GM12874 (cell line): ENCODE results near the gene NUTF2.

ENCODE experiments used
- CTCF ChIP-seq: IDR thresholded peaks from 2 replicates; pipeline ENCODE4 v1.5.1; 2011; ENCODE audit warnings: low read depth, mild to moderate bottlenecking, control low read depth, low read length, moderate library complexity; ENCODE audit not compliant: insufficient read depth

NUTF2 gene

DNA sequence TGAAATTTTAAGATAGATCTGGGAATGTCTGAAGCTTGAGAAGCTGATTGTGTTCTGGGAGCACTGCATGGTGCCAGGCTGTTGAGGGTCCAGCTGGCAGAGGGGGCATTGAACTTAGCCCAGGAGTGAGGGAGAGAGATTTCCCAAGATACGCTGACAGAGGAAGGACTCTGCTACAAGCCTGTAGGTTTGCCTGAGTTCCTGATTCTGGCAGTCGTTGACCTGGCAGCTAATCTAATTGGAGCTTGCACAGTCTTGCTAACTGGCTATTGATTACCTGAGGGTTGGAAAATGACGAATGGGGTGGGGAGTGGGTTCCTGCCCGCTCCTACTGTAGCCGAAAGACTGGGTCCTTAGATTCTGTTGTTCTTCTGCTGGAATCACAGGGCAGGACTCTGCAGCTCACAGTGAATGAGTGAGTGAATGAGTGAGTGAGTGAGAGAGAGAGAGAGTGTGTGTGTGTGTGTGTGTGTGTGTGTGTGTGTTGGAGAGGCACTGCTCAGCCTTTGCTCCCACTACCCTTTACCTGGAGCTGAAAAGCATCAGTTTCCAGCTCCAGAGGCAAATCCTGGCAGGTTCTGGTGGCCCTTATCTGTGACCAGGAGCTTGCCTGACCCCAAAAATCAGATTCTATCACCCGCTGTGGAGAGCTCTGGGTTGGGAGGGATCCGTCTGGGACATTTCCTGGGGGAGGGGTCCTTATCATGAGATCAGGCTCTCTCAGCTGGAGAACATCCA is 68.2 kb downstream of the NUTF2 start:
- no peak for TF ChIP-seq CTCF

- TF ChIP-seq CTCF: no peak
These were observed 69.3 kb downstream of the NUTF2 start for GRCh38 chr16:67915831-67916723.

DNA sequence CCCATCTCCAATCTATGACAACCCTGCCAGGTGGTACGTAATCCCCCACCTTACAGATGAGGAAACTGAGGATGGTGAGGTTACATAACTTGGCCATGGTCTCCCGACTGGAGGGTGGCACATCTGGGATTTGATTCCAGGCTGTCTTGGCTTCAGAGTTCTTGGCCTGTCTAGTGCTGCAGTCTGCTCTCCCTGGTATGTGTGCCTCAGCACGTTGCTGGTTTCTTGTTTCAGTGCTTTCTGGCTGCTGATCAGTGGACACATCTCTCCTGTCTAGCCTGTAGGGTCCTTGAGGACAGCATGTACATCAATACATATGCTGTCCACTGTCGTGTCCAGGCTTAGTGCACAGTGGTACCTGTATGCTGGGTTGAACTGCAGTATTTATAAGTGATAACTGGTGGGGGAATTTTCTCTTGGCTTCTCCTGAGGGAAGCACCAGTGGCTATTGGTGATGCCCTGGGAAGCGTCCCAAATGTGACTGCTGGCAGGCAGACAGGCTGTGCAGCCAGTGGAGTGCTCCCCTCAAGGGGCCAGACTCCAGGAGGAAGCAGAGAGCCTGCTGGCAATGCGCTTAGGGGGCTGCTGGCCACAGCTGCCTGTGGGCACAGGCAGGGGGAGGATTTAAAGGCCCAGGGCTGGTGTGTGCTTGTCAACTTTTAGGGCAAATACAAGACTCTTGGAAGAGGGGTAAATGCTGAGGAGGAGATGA is 70.6 kb downstream of the NUTF2 start:
- TF ChIP-seq CTCF: no peak

- no peak for TF ChIP-seq CTCF
These were observed 71.1 kb downstream of the NUTF2 start for GRCh38 chr16:67917852-67918236.

- TF ChIP-seq CTCF: no peak
These were observed 73.0 kb downstream of the NUTF2 start for GRCh38 chr16:67919622-67920221.
